NT2/D1 (cell line): ENCODE data around the gene EIF4E3.

ENCODE experiments used
- DNase-seq: peaks from one replicate; pipeline ENCODE4 v3.0.0-alpha.2; 2011; ENCODE audit warnings: low read depth, low spot score
- H3K27me3 ChIP-seq: 2 replicates; pipeline ENCODE4 v1.6.0; 2011; ENCODE audit warnings: mild to moderate bottlenecking; ENCODE audit not compliant: insufficient read length, insufficient read depth
- H3K36me3 ChIP-seq: 2 replicates; pipeline ENCODE4 v1.6.1; 2011; ENCODE audit warnings: mild to moderate bottlenecking, low read length, mixed read lengths; ENCODE audit not compliant: insufficient read depth, insufficient read length
- H3K4me1 ChIP-seq: 2 replicates; pipeline ENCODE4 v1.5.1; 2011; ENCODE audit not compliant: insufficient read depth, insufficient read length
- H3K4me3 ChIP-seq: 2 replicates; pipeline ENCODE4 v1.5.1; 2011; ENCODE audit warnings: low read depth; ENCODE audit not compliant: insufficient read length
- H3K9ac ChIP-seq: 2 replicates; pipeline ENCODE4 v1.6.0; 2011; ENCODE audit warnings: low read depth; ENCODE audit not compliant: insufficient read length
- H3K9me3 ChIP-seq: 2 replicates; pipeline ENCODE4 v1.5.1; 2011; ENCODE audit warnings: mild to moderate bottlenecking, low read length; ENCODE audit not compliant: insufficient read depth
- SUZ12 ChIP-seq: IDR thresholded peaks from 2 replicates; pipeline ENCODE4 v1.6.1; 2011; ENCODE audit not compliant: insufficient read length, insufficient read depth; ENCODE audit errors: extremely low read depth
- YY1 ChIP-seq: IDR thresholded peaks from 2 replicates; pipeline ENCODE4 v1.6.1; 2011; ENCODE audit not compliant: insufficient read length, insufficient read depth
- ZNF274 ChIP-seq: IDR thresholded peaks from 2 replicates; pipeline ENCODE4 v1.6.1; 2011; ENCODE audit warnings: mild to moderate bottlenecking, low read depth, low read length

The EIF4E3 gene

GRCh38 chr3:71701251-71701762 is 23.9 kb downstream of the EIF4E3 start:
- H3K27me3 ChIP-seq, result no peaks in the 10 kb centered on the region
- no peak overlapping the region for H3K4me3 ChIP-seq
- no peak overlapping the region for H3K9ac ChIP-seq
- H3K4me1 ChIP-seq, result peaks cover 3% of the 10 kb centered on the region
- TF ChIP-seq YY1 (no peak), SUZ12 (no peak), ZNF274 (no peak)
- no peak for DNase-seq
- no peaks in the 10 kb centered on the region for H3K36me3 ChIP-seq
- no peaks in the 10 kb centered on the region for H3K9me3 ChIP-seq

GRCh38 chr3:71695000-71695482 is 30.2 kb downstream of the EIF4E3 start:
- Histone ChIP-seq H3K4me3 (no peak overlapping the region), H3K27me3 (no peaks in the 10 kb centered on the region), H3K36me3 (no peaks in the 10 kb centered on the region), H3K9me3 (no peaks in the 10 kb centered on the region), H3K9ac (no peak overlapping the region), H3K4me1 (no peaks in the 10 kb centered on the region)
- no peak for DNase-seq
- TF ChIP-seq YY1 (no peak), SUZ12 (no peak), ZNF274 (no peak)

GRCh38 chr3:71694358-71694999 is 30.7 kb downstream of the EIF4E3 start:
- H3K4me1 ChIP-seq, result no peaks in the 10 kb centered on the region
- no peaks in the 10 kb centered on the region for H3K9me3 ChIP-seq
- DNase-seq, result no peak
- no peak overlapping the region for H3K9ac ChIP-seq
- no peak overlapping the region for H3K4me3 ChIP-seq
- H3K36me3 ChIP-seq, result no peaks in the 10 kb centered on the region
- H3K27me3 ChIP-seq, result no peaks in the 10 kb centered on the region
- TF ChIP-seq SUZ12 (no peak), ZNF274 (no peak), YY1 (no peak)

- Histone ChIP-seq H3K27me3 (no peaks in the 10 kb centered on the region), H3K36me3 (no peaks in the 10 kb centered on the region), H3K9me3 (no peaks in the 10 kb centered on the region), H3K9ac (no peak overlapping the region), H3K4me3 (no peak overlapping the region), H3K4me1 (no peaks in the 10 kb centered on the region)
- no peak for DNase-seq
- TF ChIP-seq ZNF274, result no peak
- no peak for TF ChIP-seq SUZ12
- TF ChIP-seq YY1, result no peak
Observed at GRCh38 chr3:71693641-71694040, 31.6 kb downstream of the EIF4E3 start.

GRCh38 chr3:71692139-71692538 is 33.1 kb downstream of the EIF4E3 start:
- TF ChIP-seq ZNF274 (no peak), SUZ12 (no peak), YY1 (no peak)
- no peak overlapping the region for H3K4me3 ChIP-seq

GRCh38 chr3:71690341-71690841 is 34.8 kb downstream of the EIF4E3 start:
- no peak overlapping the region for H3K4me3 ChIP-seq
- no peak overlapping the region for H3K9ac ChIP-seq
- no peaks in the 10 kb centered on the region for H3K27me3 ChIP-seq
- H3K36me3 ChIP-seq, result no peaks in the 10 kb centered on the region
- TF ChIP-seq SUZ12 (no peak), ZNF274 (no peak), YY1 (no peak)
- no peaks in the 10 kb centered on the region for H3K4me1 ChIP-seq
- peak; percentile 36 for DNase-seq
- H3K9me3 ChIP-seq, result no peaks in the 10 kb centered on the region

More at GRCh38 chr3:71692139-71692538, 33.1 kb downstream of the EIF4E3 start:
- H3K9me3 ChIP-seq, result no peaks in the 10 kb centered on the region
- no peaks in the 10 kb centered on the region for H3K4me1 ChIP-seq
- no peaks in the 10 kb centered on the region for H3K27me3 ChIP-seq
- no peak overlapping the region for H3K9ac ChIP-seq
- no peak for DNase-seq
- no peaks in the 10 kb centered on the region for H3K36me3 ChIP-seq

GRCh38 chr3:71689291-71689690 is 35.9 kb downstream of the EIF4E3 start:
- Histone ChIP-seq H3K36me3 (no peaks in the 10 kb centered on the region), H3K27me3 (no peaks in the 10 kb centered on the region), H3K4me3 (no peak overlapping the region), H3K9me3 (no peaks in the 10 kb centered on the region), H3K9ac (no peak overlapping the region), H3K4me1 (no peaks in the 10 kb centered on the region)
- DNase-seq, result no peak
- no peak for TF ChIP-seq SUZ12
- TF ChIP-seq YY1, result no peak
- TF ChIP-seq ZNF274, result no peak
